GM10847 (cell line): ENCODE measurements around the gene TWIST2.

Source experiments
- POLR2A ChIP-seq: IDR thresholded peaks from 2 replicates; pipeline ENCODE4 v1.6.1; 2011; ENCODE audit not compliant: insufficient read length; ENCODE audit errors: extremely low read depth

The TWIST2 gene

GRCh38 chr2:238847841-238848690, at the start of gene TWIST2:
Gene TWIST2 (plus strand): TSS chr2:238848085. CDS start chr2:238848216, 131 bp downstream.
- no peak for TF ChIP-seq POLR2A

DNA sequence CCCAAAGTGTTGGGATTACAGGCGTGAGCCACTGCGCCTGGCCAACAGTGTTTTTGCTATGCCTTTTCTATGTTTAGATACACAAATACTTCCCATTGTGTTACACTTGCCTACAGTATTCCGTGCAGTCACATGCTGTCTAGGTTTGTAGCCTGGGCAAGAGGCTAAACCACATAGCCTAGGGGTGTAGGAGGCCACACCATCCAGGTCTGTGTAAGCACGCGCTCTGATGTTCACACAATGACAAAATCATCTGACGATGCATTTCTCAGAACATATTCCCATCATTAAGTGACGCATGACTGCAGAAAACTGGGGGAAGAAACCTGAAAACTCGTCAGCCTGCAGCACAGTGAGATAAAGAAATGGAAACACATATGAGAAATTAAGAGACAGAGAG, 46.1 kb upstream of the TWIST2 start:
- no peak for TF ChIP-seq POLR2A

DNA sequence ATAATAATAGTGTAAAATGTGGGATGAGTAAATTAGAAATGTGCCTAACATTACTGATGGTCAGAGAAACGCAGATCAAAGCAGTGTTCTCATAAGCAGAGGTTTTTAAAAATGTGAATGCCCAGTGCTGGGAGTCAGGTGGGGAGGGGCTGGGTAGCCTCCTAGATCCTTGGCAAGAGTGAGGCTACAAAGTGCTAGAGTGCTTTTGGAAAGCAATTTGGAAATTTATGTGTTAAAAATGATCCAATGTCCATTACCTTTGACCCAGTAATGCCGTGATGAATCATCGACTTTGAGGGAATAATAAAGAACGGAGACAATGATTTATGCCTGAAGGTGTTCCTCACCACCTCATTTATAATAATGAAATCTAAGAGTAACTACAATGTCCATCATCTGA, 44.9 kb upstream of the TWIST2 start:
- TF ChIP-seq POLR2A: no peak

DNA sequence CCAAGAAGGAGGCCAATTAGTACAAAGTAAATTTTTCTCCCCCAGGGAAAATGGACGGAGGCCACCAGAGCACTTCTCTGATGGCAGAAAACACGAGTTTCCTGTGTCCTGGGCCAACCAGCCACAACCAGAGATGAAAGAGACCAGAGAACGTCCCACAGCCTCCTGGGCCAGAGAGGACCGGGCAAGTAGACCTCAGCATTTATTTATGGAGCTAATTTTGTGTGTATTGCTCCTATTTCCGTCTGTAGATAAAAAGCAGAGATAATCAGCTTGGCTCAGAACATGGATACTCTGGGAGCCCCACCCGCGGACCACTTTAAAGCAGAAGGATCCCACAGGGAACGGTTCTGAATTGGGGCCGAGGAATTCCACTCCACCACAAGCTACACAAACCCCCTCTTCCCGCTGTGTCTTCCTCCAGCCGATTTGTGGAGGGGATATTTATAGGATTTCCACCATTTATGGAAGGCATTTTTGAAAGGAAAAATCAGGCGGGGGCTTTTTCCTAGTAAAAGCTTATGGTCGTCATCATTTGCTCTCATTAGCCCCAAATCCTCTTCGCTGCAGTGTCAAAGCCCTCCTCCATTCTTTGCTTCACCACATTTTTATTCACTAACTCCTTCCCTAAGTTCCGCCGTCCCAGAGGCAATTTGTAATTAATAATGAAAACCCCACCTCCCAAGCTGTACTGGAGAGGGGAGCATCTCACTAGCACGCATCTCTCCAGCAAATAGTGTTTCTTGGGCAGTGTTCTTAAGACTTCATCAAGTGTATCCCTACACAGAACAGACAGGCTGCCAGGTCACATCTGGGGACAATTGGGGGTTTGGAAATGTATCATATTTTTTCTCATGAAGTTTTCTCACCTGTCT, 43.7 kb upstream of the TWIST2 start:
- TF ChIP-seq POLR2A: no peak

- no peak for TF ChIP-seq POLR2A
Observed at GRCh38 chr2:238808761-238809160, 39.1 kb upstream of the TWIST2 start.

DNA sequence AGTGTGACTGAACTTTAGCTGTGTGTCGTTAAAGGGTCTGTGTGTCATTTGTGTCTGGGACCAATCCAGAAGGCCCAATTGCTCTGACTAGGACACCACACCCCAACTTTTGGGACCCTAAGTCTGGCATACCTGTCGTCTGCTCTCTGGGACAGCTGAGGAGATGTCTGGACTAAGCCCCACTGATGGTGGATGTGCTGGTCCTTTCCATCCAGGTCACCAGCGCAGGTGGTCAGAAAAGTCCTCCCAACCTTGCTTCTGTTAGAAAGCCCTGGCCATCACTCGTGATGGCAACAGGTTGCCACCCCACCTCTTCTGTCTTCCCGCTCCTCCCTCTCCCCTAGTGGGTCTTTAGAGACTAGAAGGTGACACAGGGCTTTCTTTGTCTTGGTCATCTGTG, 37.6 kb upstream of the TWIST2 start:
- TF ChIP-seq POLR2A: no peak

- TF ChIP-seq POLR2A: no peak
Observed at GRCh38 chr2:238811293-238811692, 36.6 kb upstream of the TWIST2 start.

DNA sequence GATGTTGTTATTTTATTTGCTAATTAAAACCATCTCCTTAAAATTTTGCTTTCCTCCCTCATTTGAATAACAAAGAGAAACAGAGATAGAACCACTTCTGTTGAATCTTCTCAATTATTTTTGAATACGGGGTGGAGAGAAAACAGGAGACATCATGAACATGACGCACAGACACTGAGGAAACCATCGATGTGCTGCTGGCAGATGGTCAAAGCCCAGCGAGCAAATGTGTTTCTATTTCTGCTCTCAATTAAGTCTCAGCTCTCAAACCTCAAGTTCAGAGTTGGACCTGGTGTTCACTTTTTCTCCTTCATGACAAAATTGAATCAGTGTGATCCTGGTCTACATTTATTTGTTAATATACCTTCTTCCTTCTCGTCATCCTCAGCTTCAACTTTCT, 36.1 kb upstream of the TWIST2 start:
- no peak for TF ChIP-seq POLR2A

DNA sequence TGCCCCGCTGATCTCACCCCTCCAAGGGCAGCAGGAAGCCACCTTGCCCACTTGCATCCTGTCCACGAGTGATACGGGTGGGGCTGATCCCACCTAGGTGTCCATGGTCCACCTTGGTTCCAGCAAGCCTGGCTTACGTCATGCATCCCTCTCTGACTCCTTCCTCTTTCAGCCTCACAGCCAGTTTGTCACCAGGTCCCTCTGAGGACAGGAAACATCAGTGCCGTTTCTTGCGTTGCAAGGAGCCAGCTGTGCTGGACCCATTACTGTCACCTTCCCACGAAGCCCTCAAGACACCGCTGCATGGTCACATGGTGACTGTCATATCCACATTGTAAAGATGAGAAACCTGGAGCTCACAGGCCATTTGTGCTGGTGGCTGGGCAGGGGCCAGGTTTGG, 34.8 kb upstream of the TWIST2 start:
- TF ChIP-seq POLR2A: no peak

- no peak for TF ChIP-seq POLR2A
Observed at GRCh38 chr2:238814815-238815214, 33.1 kb upstream of the TWIST2 start.

DNA sequence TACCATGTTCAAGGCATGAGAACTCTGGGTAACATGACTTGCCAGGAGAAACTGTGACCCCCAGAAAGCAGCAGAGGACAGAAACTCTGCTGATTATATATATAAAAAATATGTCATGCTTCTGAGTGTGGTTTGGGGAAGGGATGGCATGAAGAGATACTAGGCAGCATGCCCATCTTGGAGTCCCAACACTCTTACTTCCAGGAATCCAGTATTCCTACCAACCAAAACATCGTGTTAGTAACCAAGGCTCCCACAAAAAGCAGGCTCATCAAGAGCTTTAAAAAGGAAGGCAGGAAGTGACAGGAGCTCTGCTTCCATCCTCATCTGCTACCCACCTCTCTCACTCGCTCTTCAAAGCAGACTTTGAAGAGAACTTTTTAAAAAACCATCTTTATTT, 31.6 kb upstream of the TWIST2 start:
- no peak for TF ChIP-seq POLR2A

GRCh38 chr2:238817382-238817781, 30.5 kb upstream of the TWIST2 start:
- no peak for TF ChIP-seq POLR2A

- TF ChIP-seq POLR2A: no peak
Observed at GRCh38 chr2:238817891-238818290, 30.0 kb upstream of the TWIST2 start.

- no peak for TF ChIP-seq POLR2A
Observed at GRCh38 chr2:238818561-238818960, 29.3 kb upstream of the TWIST2 start.

- TF ChIP-seq POLR2A: no peak
Observed at GRCh38 chr2:238820197-238820596, 27.7 kb upstream of the TWIST2 start.

- no peak for TF ChIP-seq POLR2A
Observed at GRCh38 chr2:238820916-238821315, 27.0 kb upstream of the TWIST2 start.

- TF ChIP-seq POLR2A: no peak
Observed at GRCh38 chr2:238821391-238821790, 26.5 kb upstream of the TWIST2 start.
